IMR-90 (cell line): ENCODE measurements around the gene PCDHGA10. TPM values are rescaled to one million over a fixed set of nuclear protein-coding genes. Genes with fewer than 3 reads are reported as not detected.

Experiments used
- ATAC-seq: fragments of 200-7000 bp; cut with Tn5 transposase; 2 replicates; pipeline ENCODE4 v1.9.1; 2020; ENCODE audit warnings: low read depth, mild to moderate bottlenecking, moderate library complexity
- BruUV-seq: library from RNA; stranded (reverse); fragments of 400-500 nt; replicated peaks from 2 replicates; lab custom pipeline; 2021; lab: Mats Ljungman, UMichigan
- CTCF ChIA-PET: fragments of 300-600 bp; formaldehyde crosslinking; extraction: SDS; loops from one replicate; lab custom pipeline; 2021; ENCODE audit warnings: antibody characterized with exemption; lab: Yijun Ruan, JAX
- POLR2A ChIA-PET: fragments of 300-600 bp; sonication (Branson Sonifier 250); formaldehyde crosslinking; loops from one replicate; lab custom pipeline; 2022; ENCODE audit warnings: antibody characterized with exemption; ENCODE audit not compliant: unreplicated experiment; lab: Charles Lee
- DNase-seq: peaks from one replicate; pipeline ENCODE4 v3.0.0; 2013
- H2AFZ ChIP-seq: replicated peaks from 2 replicates; pipeline ENCODE3; 2013; ENCODE audit warnings: low read length, mild to moderate bottlenecking; ENCODE audit not compliant: poor library complexity
- H2AK5ac ChIP-seq: 2 replicates; pipeline ENCODE4 v1.6.1; 2013; ENCODE audit warnings: low read depth, low read length, inconsistent platforms
- H2AK9ac ChIP-seq: replicated peaks from 2 replicates; pipeline ENCODE3; 2013; ENCODE audit warnings: mild to moderate bottlenecking, low read depth, low read length, moderate library complexity; ENCODE audit not compliant: poor library complexity
- H2BK120ac ChIP-seq: 2 replicates; pipeline ENCODE4 v1.6.1; 2013; ENCODE audit warnings: low read depth, low read length, inconsistent platforms
- H2BK15ac ChIP-seq: 3 replicates; pipeline ENCODE4 v1.6.1; 2013; ENCODE audit warnings: low read depth, low read length, inconsistent platforms
- H2BK20ac ChIP-seq: 2 replicates; pipeline ENCODE4 v1.6.1; 2013; ENCODE audit warnings: low read depth, mild to moderate bottlenecking, inconsistent platforms, low read length, moderate library complexity
- H2BK5ac ChIP-seq: 2 replicates; pipeline ENCODE4 v1.6.1; 2013; ENCODE audit warnings: mild to moderate bottlenecking, low read depth, low read length, inconsistent platforms; ENCODE audit not compliant: poor library complexity, severe bottlenecking
- H3K14ac ChIP-seq: replicated peaks from 2 replicates; pipeline ENCODE4 v1.6.1; 2013; ENCODE audit warnings: low read depth, low read length, inconsistent platforms
- H3K18ac ChIP-seq: 2 replicates; pipeline ENCODE4 v1.6.1; 2013; ENCODE audit warnings: low read depth, low read length, control low read depth
- H3K23ac ChIP-seq: 2 replicates; pipeline ENCODE4 v1.6.1; 2013; ENCODE audit warnings: low read depth, low read length, inconsistent platforms
- H3K27ac ChIP-seq: 2 replicates; pipeline ENCODE4 v1.5.1; 2013; ENCODE audit warnings: mild to moderate bottlenecking, control low read depth, low read length; ENCODE audit not compliant: insufficient read depth
- H3K27me3 ChIP-seq: 2 replicates; pipeline ENCODE4 v1.6.1; 2013; ENCODE audit warnings: low read length; ENCODE audit not compliant: control insufficient read depth, insufficient read depth
- H3K36me3 ChIP-seq: 2 replicates; pipeline ENCODE4 v1.6.1; 2013; ENCODE audit warnings: low read length, mixed read lengths; ENCODE audit not compliant: control insufficient read depth, insufficient read depth
- H3K4ac ChIP-seq: 2 replicates; pipeline ENCODE4 v1.6.1; 2013; ENCODE audit warnings: low read depth, low read length, inconsistent platforms
- H3K4me1 ChIP-seq: 2 replicates; pipeline ENCODE4 v1.6.1; 2013; ENCODE audit warnings: low read length, mixed read lengths; ENCODE audit not compliant: control insufficient read depth, insufficient read depth
- H3K4me2 ChIP-seq: 2 replicates; pipeline ENCODE4 v1.6.1; 2013; ENCODE audit warnings: low read depth, mild to moderate bottlenecking, control low read depth, low read length, moderate library complexity
- H3K4me3 ChIP-seq: 2 replicates; pipeline ENCODE4 v1.5.1; 2013; ENCODE audit warnings: low read depth, mild to moderate bottlenecking, control low read depth, low read length, moderate library complexity; ENCODE audit not compliant: insufficient read depth
- H3K56ac ChIP-seq: 2 replicates; pipeline ENCODE4 v1.6.1; 2013; ENCODE audit warnings: low read length, inconsistent platforms; ENCODE audit not compliant: insufficient read depth; ENCODE audit errors: extremely low read depth
- H3K79me1 ChIP-seq, 2 experiments: 2 replicates each; pipeline ENCODE4 v1.6.1; 2013; ENCODE audit warnings: low read length in 2 of 2, inconsistent platforms in 1 of 2, low read depth in 1 of 2
- H3K9ac ChIP-seq: 2 replicates; pipeline ENCODE4 v1.6.1; 2013; ENCODE audit warnings: low read depth, low read length, control low read depth
- H3K9me1 ChIP-seq: 2 replicates; pipeline ENCODE4 v1.6.1; 2013; ENCODE audit warnings: low read length, inconsistent platforms; ENCODE audit not compliant: insufficient read depth
- H3K9me3 ChIP-seq: 2 replicates; pipeline ENCODE4 v1.6.1; 2013; ENCODE audit warnings: low read length; ENCODE audit not compliant: control insufficient read depth, insufficient read depth
- H4K20me1 ChIP-seq: 2 replicates; pipeline ENCODE4 v1.6.1; 2013; ENCODE audit warnings: low read length, inconsistent platforms; ENCODE audit not compliant: insufficient read depth
- H4K5ac ChIP-seq: 2 replicates; pipeline ENCODE4 v1.6.1; 2013; ENCODE audit warnings: mild to moderate bottlenecking, low read depth, low read length, control low read depth
- H4K8ac ChIP-seq, 2 experiments: 2 replicates each; pipeline ENCODE4 v1.6.1; 2013; ENCODE audit warnings: low read depth in 2 of 2, low read length in 2 of 2, control low read depth in 1 of 2, inconsistent platforms in 1 of 2
- H4K91ac ChIP-seq: 2 replicates; pipeline ENCODE4 v1.6.1; 2013; ENCODE audit warnings: low read depth, low read length, inconsistent platforms; ENCODE audit not compliant: insufficient read depth
- BHLHE40 ChIP-seq: fragments of 150-350 bp; IDR thresholded peaks from 2 replicates; pipeline ENCODE4 v1.6.1; 2016; ENCODE audit warnings: mild to moderate bottlenecking, low read depth, low read length
- CEBPB ChIP-seq: IDR thresholded peaks from 2 replicates; pipeline ENCODE4 v1.6.1; 2012; ENCODE audit warnings: low read depth, low read length, improper control_type of control experiment
- CHD1 ChIP-seq: IDR thresholded peaks from 2 replicates; pipeline ENCODE4 v1.6.1; 2012; ENCODE audit warnings: low read depth, low read length, improper control_type of control experiment
- FOS ChIP-seq: fragments of 150-350 bp; IDR thresholded peaks from 2 replicates; pipeline ENCODE4 v1.6.1; 2016; ENCODE audit warnings: low read depth, low read length
- MAZ ChIP-seq: IDR thresholded peaks from 2 replicates; pipeline ENCODE4 v1.6.1; 2012; ENCODE audit warnings: low read depth, mild to moderate bottlenecking, low read length, improper control_type of control experiment, moderate library complexity, borderline replicate concordance
- MXI1 ChIP-seq: IDR thresholded peaks from 2 replicates; pipeline ENCODE4 v1.6.1; 2012; ENCODE audit warnings: low read depth, mild to moderate bottlenecking, low read length, moderate library complexity, borderline replicate concordance
- NFE2L2 ChIP-seq: fragments of 150-350 bp; IDR thresholded peaks from 2 replicates; pipeline ENCODE4 v1.6.1; 2016; ENCODE audit warnings: low read depth, mild to moderate bottlenecking, low read length
- POLR2A ChIP-seq: IDR thresholded peaks from 2 replicates; pipeline ENCODE4 v1.6.1; 2012; ENCODE audit warnings: mild to moderate bottlenecking, low read depth, low read length
- RAD21 ChIP-seq: IDR thresholded peaks from 2 replicates; pipeline ENCODE4 v1.6.1; 2012; ENCODE audit warnings: low read length, improper control_type of control experiment
- RFX5 ChIP-seq: IDR thresholded peaks from 2 replicates; pipeline ENCODE4 v1.8.0; 2012; ENCODE audit warnings: low read depth, mild to moderate bottlenecking, low read length, moderate library complexity
- SMC3 ChIP-seq: fragments of 150-350 bp; IDR thresholded peaks from 2 replicates; pipeline ENCODE4 v1.6.1; 2016; ENCODE audit warnings: low read depth, mild to moderate bottlenecking, antibody characterized with exemption, low read length, moderate library complexity
- WGBS, 2 experiments: methylation state at CpG; one replicate each; pipeline versions ENCODE4 v1.1.5 to v1.1.7; 2013; ENCODE audit warnings: missing lambda C conversion rate in 2 of 2; ENCODE audit not compliant: insufficient read length in 1 of 2; ENCODE audit errors: extremely low coverage in 2 of 2; 5-methylcytosine and 5-hydroxymethylcytosine counted together
- dilution Hi-C: fragments of 300-500 bp; cut with HindIII; formaldehyde crosslinking; loops from one replicate; pipeline ENCODE4 v1.14.3; 2018; ENCODE audit warnings: low sequenced_read_pairs; ENCODE audit not compliant: unreplicated experiment
- in situ Hi-C: fragments of 300-500 bp; cut with MboI; formaldehyde crosslinking; loops from 3 replicates; pipeline ENCODE4 v1.14.3; 2019; ENCODE audit warnings: low sequenced_read_pairs, inconsistent platforms, mixed read lengths
- intact Hi-C: fragments of 100-400 bp; cut with micrococcal nuclease; formaldehyde crosslinking; loops from 2 replicates; pipeline ENCODE4 v1.10.0; 2022
- polyA plus RNA-seq, 3 experiments: library from polyadenylated mRNA; depleted of rRNA; stranded (reverse); fragments of >200 nt; gene quantifications; 2 replicates each; pipeline ENCODE4 v1.2.3, GENCODE V29; 2012; ENCODE audit warnings: low replicate concordance in 1 of 3
- total RNA-seq: library from RNA; depleted of rRNA; stranded (reverse); fragments of >200 nt; gene quantifications from 2 replicates; pipeline ENCODE4 v1.2.3, GENCODE V29; 2012
- TF ChIP-seq, protein P1 (sequence below): fragments of 150-350 bp; IDR thresholded peaks from 2 replicates; pipeline ENCODE4 v1.6.1; 2017; ENCODE audit warnings: mild to moderate bottlenecking, antibody characterized with exemption, low read length, low read depth
- TF ChIP-seq, protein P2 (sequence below): conservative IDR thresholded peaks from 2 replicates; pipeline ENCODE4 v1.5.1; 2012; ENCODE audit warnings: mild to moderate bottlenecking, low read depth, low read length, improper control_type of control experiment
- TF ChIP-seq, protein P3 (sequence below): fragments of 150-350 bp; IDR thresholded peaks from 2 replicates; pipeline ENCODE4 v1.6.1; 2016; ENCODE audit warnings: low read depth, mild to moderate bottlenecking, low read length, moderate library complexity, borderline replicate concordance

The PCDHGA10 gene
- total and polyA plus RNA-seq, 2 of the 4 experiments (the other 2 are of a cell fraction): 3.4 to 6.6 TPM

DNA sequence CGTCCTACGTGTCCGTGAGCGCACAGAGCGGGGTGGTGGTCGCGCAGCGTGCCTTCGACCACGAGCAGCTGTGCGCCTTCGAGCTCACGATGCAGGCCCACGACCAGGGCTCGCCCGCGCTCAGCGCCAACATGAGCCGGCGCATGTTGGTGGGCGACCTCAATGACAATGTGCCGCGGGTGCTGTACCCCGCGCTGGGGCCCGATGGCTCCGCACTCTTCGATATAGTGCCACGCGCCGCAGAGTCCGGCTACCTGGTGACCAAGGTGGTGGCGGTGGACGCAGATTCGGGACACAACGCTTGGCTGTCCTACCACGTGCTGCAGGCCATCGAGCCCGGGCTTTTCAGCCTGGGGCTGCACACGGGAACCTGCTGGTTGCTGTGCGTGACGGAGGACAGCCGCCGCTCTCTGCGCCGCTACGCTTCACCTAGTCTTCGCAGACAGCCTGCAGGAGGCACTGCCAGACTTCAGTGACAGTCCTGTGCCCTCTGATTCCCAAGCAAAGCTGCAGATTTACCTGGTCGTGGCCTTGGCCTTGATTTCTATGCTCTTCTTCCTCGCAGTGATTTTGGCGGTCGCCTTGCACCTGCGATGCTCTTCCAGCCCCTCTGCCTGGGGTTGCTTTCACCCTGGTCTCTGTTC lies 15.1 kb downstream of the PCDHGA10 start:
- Histone ChIP-seq H3K4me2 (no peak overlapping the region), H3K79me1 (peaks cover 9 to 21% of the 10 kb centered on the region in 2 experiments; a peak in 2 of 4 replicates), H2BK20ac (no peak overlapping the region), H2AK9ac (peak overlapping the region; percentile 5), H4K8ac (no peak overlapping the region), H2AK5ac (no peak overlapping the region), H3K9ac (no peak overlapping the region), H3K27me3 (no peaks in the 10 kb centered on the region), H3K9me3 (peaks cover 47% of the 10 kb centered on the region; the same call in 1 of the 2 replicates), H4K91ac (no peak overlapping the region), H3K9me1 (no peaks in the 10 kb centered on the region), H3K18ac (no peak overlapping the region), H3K56ac (no peak overlapping the region), H2BK120ac (no peak overlapping the region), H3K36me3 (peaks cover 25% of the 10 kb centered on the region), H3K4me3 (no peak overlapping the region), H3K4me1 (no peaks in the 10 kb centered on the region), H2BK5ac (no peak overlapping the region), H3K27ac (no peak overlapping the region), H3K14ac (no peak overlapping the region), H2BK15ac (no peak overlapping the region), H2AFZ (no peak overlapping the region), H4K20me1 (no peaks in the 10 kb centered on the region), H4K5ac (no peak overlapping the region), H3K4ac (no peak overlapping the region), H3K23ac (no peak overlapping the region)
- dilution Hi-C loops: no loop called here
- DNase-seq (no peak), ATAC-seq (no peak)
- WGBS, 2 experiments: 63% methylated on average over 41 of the region's 53 CpGs; no CpG with 5 or more reads in 1 of the 2 experiments
- TF ChIP-seq, protein P1, sequence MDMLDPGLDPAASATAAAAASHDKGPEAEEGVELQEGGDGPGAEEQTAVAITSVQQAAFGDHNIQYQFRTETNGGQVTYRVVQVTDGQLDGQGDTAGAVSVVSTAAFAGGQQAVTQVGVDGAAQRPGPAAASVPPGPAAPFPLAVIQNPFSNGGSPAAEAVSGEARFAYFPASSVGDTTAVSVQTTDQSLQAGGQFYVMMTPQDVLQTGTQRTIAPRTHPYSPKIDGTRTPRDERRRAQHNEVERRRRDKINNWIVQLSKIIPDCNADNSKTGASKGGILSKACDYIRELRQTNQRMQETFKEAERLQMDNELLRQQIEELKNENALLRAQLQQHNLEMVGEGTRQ: no peak
- no peak for TF ChIP-seq POLR2A
- no peak for TF ChIP-seq CEBPB
- TF ChIP-seq RAD21: no peak
- TF ChIP-seq, protein P2, sequence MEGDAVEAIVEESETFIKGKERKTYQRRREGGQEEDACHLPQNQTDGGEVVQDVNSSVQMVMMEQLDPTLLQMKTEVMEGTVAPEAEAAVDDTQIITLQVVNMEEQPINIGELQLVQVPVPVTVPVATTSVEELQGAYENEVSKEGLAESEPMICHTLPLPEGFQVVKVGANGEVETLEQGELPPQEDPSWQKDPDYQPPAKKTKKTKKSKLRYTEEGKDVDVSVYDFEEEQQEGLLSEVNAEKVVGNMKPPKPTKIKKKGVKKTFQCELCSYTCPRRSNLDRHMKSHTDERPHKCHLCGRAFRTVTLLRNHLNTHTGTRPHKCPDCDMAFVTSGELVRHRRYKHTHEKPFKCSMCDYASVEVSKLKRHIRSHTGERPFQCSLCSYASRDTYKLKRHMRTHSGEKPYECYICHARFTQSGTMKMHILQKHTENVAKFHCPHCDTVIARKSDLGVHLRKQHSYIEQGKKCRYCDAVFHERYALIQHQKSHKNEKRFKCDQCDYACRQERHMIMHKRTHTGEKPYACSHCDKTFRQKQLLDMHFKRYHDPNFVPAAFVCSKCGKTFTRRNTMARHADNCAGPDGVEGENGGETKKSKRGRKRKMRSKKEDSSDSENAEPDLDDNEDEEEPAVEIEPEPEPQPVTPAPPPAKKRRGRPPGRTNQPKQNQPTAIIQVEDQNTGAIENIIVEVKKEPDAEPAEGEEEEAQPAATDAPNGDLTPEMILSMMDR: no peak
- TF ChIP-seq, protein P3, sequence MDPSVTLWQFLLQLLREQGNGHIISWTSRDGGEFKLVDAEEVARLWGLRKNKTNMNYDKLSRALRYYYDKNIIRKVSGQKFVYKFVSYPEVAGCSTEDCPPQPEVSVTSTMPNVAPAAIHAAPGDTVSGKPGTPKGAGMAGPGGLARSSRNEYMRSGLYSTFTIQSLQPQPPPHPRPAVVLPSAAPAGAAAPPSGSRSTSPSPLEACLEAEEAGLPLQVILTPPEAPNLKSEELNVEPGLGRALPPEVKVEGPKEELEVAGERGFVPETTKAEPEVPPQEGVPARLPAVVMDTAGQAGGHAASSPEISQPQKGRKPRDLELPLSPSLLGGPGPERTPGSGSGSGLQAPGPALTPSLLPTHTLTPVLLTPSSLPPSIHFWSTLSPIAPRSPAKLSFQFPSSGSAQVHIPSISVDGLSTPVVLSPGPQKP: no peak
- no peak for TF ChIP-seq SMC3
- TF ChIP-seq CHD1: no peak
- no peak for TF ChIP-seq NFE2L2
- TF ChIP-seq MXI1: no peak
- TF ChIP-seq RFX5: no peak
- TF ChIP-seq FOS: no peak
- TF ChIP-seq MAZ: no peak
- TF ChIP-seq BHLHE40: no peak
- ChIA-PET CTCF (interaction anchor here (1.0 kb wide), 1 partner anchor 9 kb away, joined by 3 read pairs; no protein-coding TSS in a partner anchor), POLR2A (no interaction called here)
- in situ Hi-C loops: no loop called here
- BruUV-seq: no TSS peak
- intact Hi-C loops: no loop called here
